ENCODE data around the gene P2RX1.

GRCh38 chr17:3890082-3890877 lies 26.0 kb downstream of the P2RX1 start:
- TF ChIP-seq CTCF (IDR thresholded peaks at IDR 0.05; ENCODE audit: insufficient read depth, low read length, poor library complexity, severe bottlenecking): no peak
- no peak for TF ChIP-seq EZH2phosphoT487 (conservative IDR thresholded peaks at IDR 0.05; ENCODE audit: low read length)
